ENCODE results near the gene LCP2.

The LCP2 gene

DNA sequence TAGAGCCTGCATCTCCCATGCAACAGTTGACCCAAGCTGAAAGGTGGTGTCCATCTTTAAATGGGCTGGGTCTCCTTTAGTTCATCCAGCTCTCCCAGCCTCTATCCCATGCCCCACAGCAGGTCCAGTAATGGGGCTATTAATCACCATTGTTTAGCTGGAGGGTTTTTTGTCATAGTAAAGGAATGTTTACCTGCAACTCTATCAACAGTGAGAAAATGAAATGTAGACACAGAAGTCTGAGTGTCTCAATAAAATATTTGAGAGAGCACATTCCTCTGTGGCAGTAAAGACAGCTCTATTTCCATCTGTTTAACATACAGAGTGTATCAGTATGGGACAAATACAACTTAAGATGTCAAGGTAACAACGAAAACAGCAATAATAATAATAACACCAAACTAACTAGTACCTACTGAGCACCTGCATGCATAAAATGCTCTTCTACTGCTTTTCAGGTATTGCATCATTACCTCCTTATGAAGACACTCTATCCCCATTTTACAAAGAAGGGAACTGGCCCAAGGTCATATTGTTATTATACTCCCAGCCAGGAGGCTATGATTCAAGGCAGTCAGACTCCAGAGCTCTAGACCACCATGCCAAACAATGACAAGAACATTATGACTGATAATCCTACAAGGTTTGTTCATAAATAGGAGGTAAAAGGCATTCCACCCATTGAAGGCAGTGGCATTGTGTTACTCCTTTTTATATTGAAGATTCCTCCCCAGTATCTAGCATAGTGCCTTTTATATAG is 85.8 kb downstream of the LCP2 start:
- DNase-seq (ENCODE audit: low read depth in 2 of 2), result no peak
- no peak overlapping the region for H3K4me3 ChIP-seq (replicated peaks in 1 of 2; ENCODE audit: low read depth in 2 of 2, low read length in 2 of 2)
- TF ChIP-seq, protein P1, sequence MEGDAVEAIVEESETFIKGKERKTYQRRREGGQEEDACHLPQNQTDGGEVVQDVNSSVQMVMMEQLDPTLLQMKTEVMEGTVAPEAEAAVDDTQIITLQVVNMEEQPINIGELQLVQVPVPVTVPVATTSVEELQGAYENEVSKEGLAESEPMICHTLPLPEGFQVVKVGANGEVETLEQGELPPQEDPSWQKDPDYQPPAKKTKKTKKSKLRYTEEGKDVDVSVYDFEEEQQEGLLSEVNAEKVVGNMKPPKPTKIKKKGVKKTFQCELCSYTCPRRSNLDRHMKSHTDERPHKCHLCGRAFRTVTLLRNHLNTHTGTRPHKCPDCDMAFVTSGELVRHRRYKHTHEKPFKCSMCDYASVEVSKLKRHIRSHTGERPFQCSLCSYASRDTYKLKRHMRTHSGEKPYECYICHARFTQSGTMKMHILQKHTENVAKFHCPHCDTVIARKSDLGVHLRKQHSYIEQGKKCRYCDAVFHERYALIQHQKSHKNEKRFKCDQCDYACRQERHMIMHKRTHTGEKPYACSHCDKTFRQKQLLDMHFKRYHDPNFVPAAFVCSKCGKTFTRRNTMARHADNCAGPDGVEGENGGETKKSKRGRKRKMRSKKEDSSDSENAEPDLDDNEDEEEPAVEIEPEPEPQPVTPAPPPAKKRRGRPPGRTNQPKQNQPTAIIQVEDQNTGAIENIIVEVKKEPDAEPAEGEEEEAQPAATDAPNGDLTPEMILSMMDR (IDR thresholded peaks at IDR 0.05; ENCODE audit: low read depth, low read length), result no peak

GRCh38 chr5:170206958-170207357 is 90.6 kb downstream of the LCP2 start:
- H3K4me3 ChIP-seq (replicated peaks in 1 of 2; ENCODE audit: low read depth in 2 of 2, low read length in 2 of 2), result no peak overlapping the region
- TF ChIP-seq, protein P1 (IDR thresholded peaks at IDR 0.05; ENCODE audit: low read depth, low read length), result no peak
- DNase-seq (ENCODE audit: low read depth in 2 of 2), result no peak

GRCh38 chr5:170206216-170206615 is 91.4 kb downstream of the LCP2 start:
- H3K4me3 ChIP-seq (replicated peaks in 1 of 2; ENCODE audit: low read depth in 2 of 2, low read length in 2 of 2), result no peak overlapping the region

DNA sequence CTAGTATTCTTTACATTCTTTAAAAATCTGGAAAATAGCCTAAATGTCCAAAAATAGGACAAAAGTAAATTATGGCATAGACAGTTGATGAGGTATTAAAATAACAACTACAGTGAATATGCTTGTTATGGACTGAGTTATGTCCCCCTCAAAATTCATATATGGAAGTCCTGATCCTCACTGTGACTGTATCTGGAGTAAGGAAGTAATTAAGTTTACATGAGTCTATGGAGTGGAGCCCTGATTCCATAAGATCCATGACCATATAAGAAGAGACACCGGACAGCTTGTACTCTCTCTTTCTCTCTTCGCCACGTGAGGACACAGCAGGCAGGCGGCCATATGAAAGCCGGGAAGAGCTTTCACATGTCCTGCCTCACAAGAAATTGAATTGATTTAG is 93.4 kb downstream of the LCP2 start:
- TF ChIP-seq, protein P1 (IDR thresholded peaks at IDR 0.05; ENCODE audit: low read depth, low read length), result no peak
- no peak for DNase-seq (ENCODE audit: low read depth in 2 of 2)
- no peak overlapping the region for H3K4me3 ChIP-seq (replicated peaks in 1 of 2; ENCODE audit: low read depth in 2 of 2, low read length in 2 of 2)

More at GRCh38 chr5:170206216-170206615, 91.4 kb downstream of the LCP2 start:
- no peak for DNase-seq (ENCODE audit: low read depth in 2 of 2)
- TF ChIP-seq, protein P1 (IDR thresholded peaks at IDR 0.05; ENCODE audit: low read depth, low read length), result no peak

DNA sequence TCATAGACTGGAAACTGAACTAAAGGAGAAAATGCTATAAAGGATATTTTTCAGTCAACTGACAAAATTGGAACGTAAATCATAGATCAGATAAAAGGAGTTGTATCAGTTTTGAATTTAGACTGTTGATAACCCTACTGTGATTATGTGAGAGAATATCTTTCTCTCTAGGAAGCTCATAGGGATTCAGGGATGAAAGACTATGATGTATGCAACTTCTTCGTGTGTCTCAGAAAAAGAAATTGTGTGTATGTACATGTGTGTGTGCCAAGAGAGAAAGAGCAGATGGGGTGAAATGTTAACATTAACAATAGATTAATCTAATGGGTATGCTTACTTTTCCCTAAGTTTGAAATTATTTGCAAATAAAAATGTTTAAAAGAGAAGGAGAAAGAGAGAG is 95.5 kb downstream of the LCP2 start:
- TF ChIP-seq, protein P1 (IDR thresholded peaks at IDR 0.05; ENCODE audit: low read depth, low read length), result no peak
- H3K4me3 ChIP-seq (replicated peaks in 1 of 2; ENCODE audit: low read depth in 2 of 2, low read length in 2 of 2), result no peak overlapping the region
- DNase-seq (ENCODE audit: low read depth in 2 of 2), result no peak

GRCh38 chr5:170201311-170201710 is 96.3 kb downstream of the LCP2 start:
- H3K4me3 ChIP-seq (replicated peaks in 1 of 2; ENCODE audit: low read depth in 2 of 2, low read length in 2 of 2), result no peak overlapping the region
- TF ChIP-seq, protein P1 (IDR thresholded peaks at IDR 0.05; ENCODE audit: low read depth, low read length), result no peak
- DNase-seq (ENCODE audit: low read depth in 2 of 2), result no peak

- no peak overlapping the region for H3K4me3 ChIP-seq (replicated peaks in 1 of 2; ENCODE audit: low read depth in 2 of 2, low read length in 2 of 2)
- TF ChIP-seq, protein P1 (IDR thresholded peaks at IDR 0.05; ENCODE audit: low read depth, low read length), result no peak
- no peak for DNase-seq (ENCODE audit: low read depth in 2 of 2)
Observed at GRCh38 chr5:170200876-170201275, 96.7 kb downstream of the LCP2 start.
